DND-41 (cell line): Measurements from ENCODE around the gene SPTSSB.

Experiments
- ATAC-seq: fragments of 200-7000 bp; cut with Tn5 transposase; 3 replicates; pipeline ENCODE4 v1.9.1; 2021; ENCODE audit warnings: low read depth; ENCODE audit not compliant: insufficient read depth
- DNase-seq: peaks from one replicate; pipeline ENCODE4 v3.0.0-alpha.2; 2020
- H2AFZ ChIP-seq: 2 replicates; pipeline ENCODE4 v1.6.0; 2012; ENCODE audit warnings: low read depth, low read length
- H3K27ac ChIP-seq: 2 replicates; pipeline ENCODE4 v1.5.1; 2012; ENCODE audit warnings: low read length, inconsistent platforms
- H3K27me3 ChIP-seq: fragments of 200-600 bp; sonication (generic); 2 replicates; pipeline ENCODE4 v1.6.0; 2012; ENCODE audit warnings: low read length, mild to moderate bottlenecking, inconsistent platforms; ENCODE audit not compliant: insufficient read depth, poor library complexity
- H3K36me3 ChIP-seq: 2 replicates; pipeline ENCODE4 v1.5.1; 2012; ENCODE audit warnings: low read length, inconsistent platforms; ENCODE audit not compliant: insufficient read depth
- H3K4me1 ChIP-seq: 2 replicates; pipeline ENCODE4 v1.5.1; 2012; ENCODE audit warnings: mild to moderate bottlenecking, low read length; ENCODE audit not compliant: insufficient read depth
- H3K4me2 ChIP-seq: 2 replicates; pipeline ENCODE4 v1.6.0; 2012; ENCODE audit warnings: mild to moderate bottlenecking, moderate library complexity, low read length, inconsistent platforms; ENCODE audit not compliant: insufficient read depth
- H3K4me3 ChIP-seq, 2 experiments: fragments of 200-600 bp in 1 of 2; shearing (Covaris generic) in 1 of 2; 2 replicates each; pipeline ENCODE4 v1.5.1; 2012 to 2016; ENCODE audit warnings: inconsistent platforms in 2 of 2, low read length in 2 of 2, mild to moderate bottlenecking in 2 of 2, low read depth in 1 of 2, moderate library complexity in 1 of 2
- H3K79me2 ChIP-seq: 2 replicates; pipeline ENCODE4 v1.6.0; 2012; ENCODE audit warnings: low read length, inconsistent platforms; ENCODE audit not compliant: insufficient read depth
- H3K9ac ChIP-seq: 2 replicates; pipeline ENCODE4 v1.6.0; 2012; ENCODE audit warnings: low read depth, mild to moderate bottlenecking, inconsistent platforms, low read length, moderate library complexity
- H3K9me3 ChIP-seq: 2 replicates; pipeline ENCODE4 v1.5.1; 2012; ENCODE audit warnings: low read length, moderate library complexity, mild to moderate bottlenecking, inconsistent platforms; ENCODE audit not compliant: insufficient read depth, severe bottlenecking
- H4K20me1 ChIP-seq: 2 replicates; pipeline ENCODE4 v1.6.0; 2012; ENCODE audit warnings: low read length; ENCODE audit not compliant: insufficient read depth
- CTCF ChIP-seq: IDR thresholded peaks from 2 replicates; pipeline ENCODE4 v1.5.1; 2012; ENCODE audit warnings: borderline replicate concordance, low read length, moderate library complexity, mild to moderate bottlenecking; ENCODE audit not compliant: poor library complexity, severe bottlenecking; ENCODE audit errors: extremely low read depth
- EZH2 ChIP-seq: IDR thresholded peaks from 3 replicates; pipeline ENCODE4 v1.6.1; 2012; ENCODE audit warnings: borderline replicate concordance, low read depth, mild to moderate bottlenecking, moderate library complexity, low read length, inconsistent platforms; ENCODE audit not compliant: severe bottlenecking

SPTSSB gene

GRCh38 chr3:161395115-161396012, 24.0 kb upstream of the SPTSSB start:
- Histone ChIP-seq H3K9ac (no peak overlapping the region), H3K9me3 (no peaks in the 10 kb centered on the region), H3K36me3 (no peaks in the 10 kb centered on the region), H4K20me1 (no peaks in the 10 kb centered on the region), H3K27me3 (no peaks in the 10 kb centered on the region), H3K4me3 (no peak overlapping the region), H3K4me1 (peaks cover 22% of the 10 kb centered on the region), H3K27ac (no peak overlapping the region), H3K79me2 (no peaks in the 10 kb centered on the region), H3K4me2 (peak overlapping the region; percentile 28; the same call in 1 of the 2 replicates), H2AFZ (no peak overlapping the region)
- ATAC-seq, result peak; percentile 99
- DNase-seq, result peak; percentile 77
- TF ChIP-seq EZH2 (no peak), CTCF (no peak)

GRCh38 chr3:161393803-161394202, 22.5 kb upstream of the SPTSSB start:
- H3K79me2 ChIP-seq, result no peaks in the 10 kb centered on the region
- no peaks in the 10 kb centered on the region for H3K36me3 ChIP-seq
- no peaks in the 10 kb centered on the region for H4K20me1 ChIP-seq
- H3K9me3 ChIP-seq, result no peaks in the 10 kb centered on the region
- H3K4me1 ChIP-seq, result peaks cover 22% of the 10 kb centered on the region
- H3K9ac ChIP-seq, result no peak overlapping the region
- no peaks in the 10 kb centered on the region for H3K27me3 ChIP-seq
- H3K4me3 ChIP-seq, result no peak overlapping the region
- no peak overlapping the region for H3K27ac ChIP-seq
- no peak overlapping the region for H3K4me2 ChIP-seq
- ATAC-seq, result no peak
- H2AFZ ChIP-seq, result no peak overlapping the region
- no peak for DNase-seq
- TF ChIP-seq EZH2 (no peak), CTCF (no peak)

GRCh38 chr3:161393310-161393709, 22.0 kb upstream of the SPTSSB start:
- H3K36me3 ChIP-seq, result no peaks in the 10 kb centered on the region
- no peak overlapping the region for H3K4me3 ChIP-seq
- H2AFZ ChIP-seq, result no peak overlapping the region
- no peak for ATAC-seq
- peaks cover 22% of the 10 kb centered on the region for H3K4me1 ChIP-seq
- no peak overlapping the region for H3K4me2 ChIP-seq
- H3K27ac ChIP-seq, result no peak overlapping the region
- TF ChIP-seq CTCF (no peak), EZH2 (no peak)
- no peaks in the 10 kb centered on the region for H4K20me1 ChIP-seq
- H3K27me3 ChIP-seq, result no peaks in the 10 kb centered on the region
- no peak overlapping the region for H3K9ac ChIP-seq
- no peaks in the 10 kb centered on the region for H3K9me3 ChIP-seq
- no peaks in the 10 kb centered on the region for H3K79me2 ChIP-seq
- no peak for DNase-seq
